Activated CD8-positive, alpha-beta memory T cell treated with anti-CD3 and anti-CD28 coated beads, Interleukin-2, amount 50 U/mL, for 24 hours (primary cell): ENCODE results near the gene PCSK5.

Experiments used
- DNase-seq: peaks from one replicate; pipeline ENCODE4 v3.0.0-alpha.2; 2020; ENCODE audit errors: extremely low read depth

PCSK5 gene

DNA sequence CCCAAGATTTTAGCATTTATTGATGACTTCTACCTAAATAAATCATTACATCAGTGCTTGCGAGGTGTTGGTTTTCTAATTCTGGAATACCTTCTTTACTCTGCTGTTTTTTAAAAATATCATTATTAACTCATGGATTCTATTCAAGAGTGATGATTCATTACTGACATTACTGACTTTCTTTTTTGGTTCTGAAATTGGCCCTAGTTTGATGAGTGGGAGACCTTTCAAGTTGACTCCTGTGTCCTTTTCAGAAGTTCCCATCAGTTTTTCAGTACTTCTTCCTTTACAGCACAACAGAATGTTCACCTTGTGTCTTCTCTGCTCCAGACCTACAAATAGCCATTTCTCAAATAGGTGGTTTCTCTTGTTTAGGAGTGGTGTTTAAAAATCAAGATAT, 114.1 kb downstream of the PCSK5 start:
- no peak for DNase-seq

DNA sequence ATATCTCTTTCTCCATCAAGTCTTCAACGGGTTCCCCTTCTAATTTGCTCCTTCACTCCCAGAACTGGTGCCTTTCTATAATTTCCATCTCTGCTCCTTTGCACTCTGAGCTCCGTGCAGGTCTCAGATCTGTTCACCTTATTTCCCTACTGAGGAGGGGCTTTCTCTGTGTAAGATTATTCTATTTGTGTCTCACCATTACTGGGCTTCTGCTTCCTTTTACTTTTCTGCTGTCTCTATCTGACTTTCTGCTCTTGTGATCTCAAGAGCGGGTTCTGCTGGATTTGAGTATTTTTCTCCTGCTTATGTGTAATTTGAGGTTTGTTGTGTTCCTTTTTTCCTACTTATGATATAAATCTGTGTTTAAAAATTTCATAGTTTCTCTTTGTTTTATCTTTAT, 117.5 kb downstream of the PCSK5 start:
- DNase-seq = no peak

DNA sequence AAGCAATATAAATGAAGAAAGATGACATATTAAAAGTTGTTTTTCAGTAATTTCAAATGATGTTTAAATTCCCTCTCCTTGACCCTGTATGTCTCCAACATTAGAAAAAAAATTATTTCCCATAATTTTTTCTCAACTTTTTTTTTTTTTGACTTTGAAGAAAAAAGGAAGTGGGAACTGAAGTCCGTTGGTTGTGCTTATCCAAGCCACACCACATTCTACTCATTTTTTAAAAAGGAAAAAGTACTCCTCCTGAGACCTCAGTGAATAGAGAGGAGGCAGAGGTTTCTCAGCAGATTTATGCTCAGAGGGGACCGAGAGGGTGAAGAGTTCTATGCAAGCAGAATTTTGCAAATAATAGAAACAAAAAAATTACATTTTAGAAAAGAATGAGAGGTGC, 123.3 kb downstream of the PCSK5 start:
- DNase-seq = no peak

DNA sequence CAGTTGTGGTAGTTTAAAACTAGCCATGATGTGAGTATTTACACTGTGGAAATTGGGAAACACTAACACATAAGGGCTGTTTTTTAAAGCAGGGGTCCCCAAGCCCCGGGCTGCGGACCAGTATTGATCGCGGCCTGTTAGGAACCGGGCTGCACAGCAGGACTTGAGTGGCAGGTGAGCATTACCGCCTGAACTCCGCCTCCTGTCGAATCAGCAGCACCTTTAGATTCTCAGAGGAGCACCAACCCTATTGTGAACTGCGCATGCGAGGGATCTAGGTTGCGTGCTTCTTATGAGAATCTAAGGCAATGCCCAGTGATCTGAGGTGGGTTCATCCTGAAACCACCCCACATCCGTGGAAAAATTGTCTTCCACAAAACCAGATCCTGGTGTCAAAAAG, 127.8 kb downstream of the PCSK5 start:
- DNase-seq = no peak

DNA sequence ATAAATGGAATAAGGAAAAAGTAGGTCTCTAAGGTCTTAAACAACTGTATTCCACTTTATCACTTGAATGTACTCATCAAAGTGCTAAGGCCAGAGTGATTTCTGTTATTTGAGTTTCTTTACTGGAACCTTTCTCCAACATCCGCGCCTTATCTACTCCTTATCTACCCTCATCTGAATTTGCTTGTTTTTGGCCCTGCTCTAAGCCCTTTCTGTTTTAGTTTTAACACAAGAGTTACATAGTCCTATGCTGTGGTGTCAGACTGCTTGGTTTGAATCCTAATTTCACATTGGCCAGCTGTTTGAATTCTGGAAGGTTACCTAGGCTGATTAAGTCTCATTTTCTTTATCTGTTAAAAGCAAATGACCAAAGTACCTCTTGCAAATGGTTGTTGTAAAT, 128.3 kb downstream of the PCSK5 start:
- DNase-seq = no peak

DNA sequence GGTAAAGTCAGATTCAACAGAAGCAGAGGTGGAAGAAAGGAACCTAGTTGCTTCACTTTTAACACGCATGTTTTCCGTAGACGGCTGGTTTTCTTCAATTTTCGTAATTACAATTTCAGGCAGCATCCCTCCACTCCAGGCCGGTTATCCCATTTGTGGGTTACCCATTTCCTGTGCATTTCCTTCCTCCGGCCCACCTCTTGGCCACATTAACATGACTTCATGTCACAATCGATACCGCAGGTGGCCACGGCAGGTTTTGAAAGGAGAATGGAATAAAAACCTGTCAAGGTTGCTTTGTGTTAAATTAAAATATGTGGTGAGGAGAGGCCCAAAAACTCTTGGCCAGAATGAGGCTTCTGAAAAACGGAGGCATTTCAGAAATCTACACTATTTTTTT, 130.2 kb downstream of the PCSK5 start:
- DNase-seq = no peak

DNA sequence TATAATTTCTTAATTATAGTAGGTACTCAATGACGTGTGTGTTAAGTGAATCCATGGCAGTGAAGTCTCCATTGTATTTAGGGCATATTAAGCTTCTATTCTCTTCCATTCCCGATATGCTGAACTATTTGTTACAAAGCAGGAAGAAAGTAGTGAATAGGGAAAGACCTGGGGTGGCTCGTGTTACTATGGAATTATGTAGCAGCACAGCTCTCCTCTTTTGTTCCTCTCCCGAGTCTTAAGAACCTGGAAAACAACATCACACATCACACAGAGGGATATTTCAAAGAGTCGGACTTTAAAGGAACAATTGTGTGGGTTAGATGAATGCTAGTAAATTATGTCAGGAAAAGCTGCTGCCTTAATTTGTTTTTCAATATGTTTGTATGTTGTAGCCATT, 131.8 kb downstream of the PCSK5 start:
- no peak for DNase-seq

DNA sequence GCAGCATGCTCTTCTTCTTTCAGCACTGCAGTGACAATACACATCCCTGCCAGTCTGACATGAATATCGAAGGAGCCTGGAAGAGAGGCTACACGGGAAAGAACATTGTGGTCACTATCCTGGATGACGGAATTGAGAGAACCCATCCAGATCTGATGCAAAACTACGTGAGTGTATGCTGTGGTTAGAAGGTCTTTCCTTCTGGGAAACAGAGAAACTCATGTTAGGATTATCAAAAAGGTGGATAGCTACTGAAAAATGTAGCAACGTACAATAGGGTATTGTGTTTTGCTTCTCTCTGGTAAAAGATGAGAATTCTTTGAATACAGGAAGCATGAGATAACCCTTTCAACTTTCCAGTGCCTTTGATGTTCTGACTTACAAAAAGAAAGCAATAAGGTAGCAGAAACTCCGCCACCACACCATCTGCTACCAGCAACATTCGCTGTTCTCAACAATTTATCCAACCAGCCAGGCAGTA, 133.3 kb downstream of the PCSK5 start:
- DNase-seq = no peak

DNA sequence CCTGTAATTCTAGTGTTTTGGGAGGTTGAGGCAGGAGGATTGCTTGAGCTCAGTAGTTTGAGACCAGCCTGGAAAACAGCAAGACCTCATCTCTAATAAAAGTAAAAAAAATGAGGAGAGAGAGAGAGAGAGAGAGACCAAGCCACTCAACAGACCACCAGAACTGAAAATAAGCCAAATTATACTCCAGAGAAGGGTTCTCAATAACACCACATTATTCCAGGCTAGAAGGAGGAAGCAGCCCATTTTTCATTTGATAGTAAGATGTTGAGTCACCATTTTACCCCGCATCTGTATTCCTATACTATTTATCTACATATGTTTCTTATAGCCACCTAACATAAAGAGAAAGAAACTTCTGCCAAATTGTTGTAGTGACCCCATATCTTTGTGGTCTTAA, 134.8 kb downstream of the PCSK5 start:
- DNase-seq = no peak

DNA sequence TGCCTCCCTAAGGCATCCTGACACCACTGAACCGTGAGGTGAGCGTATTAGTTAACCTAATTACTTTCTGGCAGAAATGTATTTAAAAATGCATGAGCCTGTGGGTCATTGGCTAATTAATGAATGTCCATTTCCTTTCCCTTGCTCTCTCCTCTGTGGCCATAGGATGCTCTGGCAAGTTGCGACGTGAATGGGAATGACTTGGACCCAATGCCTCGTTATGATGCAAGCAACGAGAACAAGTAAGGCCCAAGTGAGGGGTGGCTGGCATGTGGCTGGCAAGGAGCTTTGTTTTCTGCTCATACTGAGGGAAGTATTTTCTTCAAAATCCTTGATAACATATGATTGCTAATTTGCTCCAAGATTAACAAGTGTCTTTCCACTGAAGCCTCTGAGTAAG, 136.3 kb downstream of the PCSK5 start:
- DNase-seq = no peak

DNA sequence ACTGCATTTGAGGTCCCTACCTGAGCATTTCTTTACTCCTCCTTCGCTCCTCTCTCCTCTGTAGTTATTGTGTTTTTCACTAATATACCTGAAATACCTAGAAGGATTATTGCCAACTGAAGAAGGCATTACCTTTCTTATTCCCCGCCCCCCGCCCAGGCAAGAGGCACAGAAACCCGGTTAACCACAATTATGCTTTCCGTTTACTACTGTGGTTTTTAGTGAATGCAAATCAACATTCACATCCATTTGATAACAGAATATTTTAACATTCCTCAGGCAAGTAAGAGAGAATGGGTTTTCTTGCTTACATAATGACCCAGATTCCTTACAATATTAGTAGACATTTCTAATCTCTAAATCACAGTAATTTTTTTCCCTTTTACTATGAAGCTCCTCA, 136.9 kb downstream of the PCSK5 start:
- no peak for DNase-seq

DNA sequence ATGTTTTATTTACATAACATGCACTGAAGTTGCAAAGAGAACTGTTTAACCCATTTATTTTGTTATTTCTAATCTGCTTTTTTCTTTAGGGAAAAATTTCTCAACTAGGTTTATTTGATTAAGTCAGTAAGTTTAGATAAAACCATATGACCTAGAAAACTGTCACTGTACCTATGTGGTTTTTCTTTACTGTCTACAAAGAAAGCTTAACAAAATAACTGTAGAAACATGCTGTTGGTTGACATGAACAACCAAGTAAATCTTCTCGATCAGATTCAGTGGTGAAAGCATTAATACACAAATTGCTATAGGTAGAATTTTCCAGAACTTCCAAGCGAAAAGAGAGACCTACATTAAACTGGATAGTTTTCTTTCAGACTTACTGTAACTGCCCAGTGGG, 137.4 kb downstream of the PCSK5 start:
- DNase-seq = no peak

DNA sequence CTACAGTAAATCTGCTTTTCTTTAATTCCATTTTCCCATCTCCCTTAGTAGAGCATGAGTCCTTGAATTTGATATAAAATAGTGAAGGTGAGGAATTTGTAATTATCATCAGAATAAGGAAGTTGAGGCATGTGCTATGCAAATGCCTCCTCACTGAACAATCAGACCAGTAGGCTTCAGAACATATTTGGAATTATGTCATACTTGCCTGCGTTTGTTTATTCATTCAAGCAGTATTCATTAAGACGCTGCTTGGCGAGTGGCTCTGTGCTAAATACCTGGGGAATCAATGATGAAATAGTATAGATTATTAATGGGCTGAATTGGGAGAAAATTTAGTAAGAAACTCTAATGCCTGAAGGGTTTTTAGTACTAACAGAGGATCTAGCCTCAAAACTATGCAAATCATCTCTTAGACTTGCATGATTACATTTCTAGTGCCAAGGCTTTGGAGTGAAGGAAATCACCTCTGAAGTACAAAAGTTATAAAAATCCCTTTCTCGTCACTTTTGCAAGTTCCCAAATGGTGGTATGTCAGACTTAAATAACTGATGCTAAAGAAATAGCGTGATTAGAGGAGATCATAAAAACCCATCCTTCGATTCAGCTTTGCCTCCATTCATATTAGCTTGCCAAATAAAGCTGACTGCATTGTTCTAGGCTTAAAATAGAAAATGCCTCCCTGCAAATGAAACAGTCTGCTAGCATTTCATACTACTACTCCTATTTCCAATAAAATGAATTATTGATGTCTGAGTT, 141.7 kb downstream of the PCSK5 start:
- DNase-seq = no peak

DNA sequence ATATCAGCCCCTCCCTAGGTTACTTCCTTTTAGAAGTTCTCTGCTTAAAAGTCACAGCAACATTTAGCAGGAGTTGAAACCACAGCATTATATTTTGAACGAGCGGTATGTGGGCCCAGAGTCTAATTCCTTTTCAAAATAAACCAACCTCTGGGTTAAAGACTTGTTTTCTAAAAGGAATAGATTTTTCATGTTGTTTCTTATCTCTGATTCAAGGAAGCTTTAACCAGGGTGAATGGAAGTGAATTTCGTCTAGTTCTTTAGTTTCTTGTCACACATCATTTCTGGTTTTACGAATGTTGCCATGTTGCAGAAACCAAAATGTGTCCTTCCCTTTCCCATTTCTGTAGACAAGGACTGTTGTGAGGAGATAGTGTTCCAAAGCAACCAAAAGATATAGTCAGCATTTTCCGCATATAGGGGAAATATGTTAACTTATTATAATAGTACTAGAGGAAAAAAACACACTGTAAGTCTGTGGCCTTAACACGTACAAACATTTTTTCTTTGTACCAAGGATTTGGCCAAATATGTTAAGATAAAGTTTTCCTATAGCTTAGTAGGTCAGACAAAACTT, 142.4 kb downstream of the PCSK5 start:
- DNase-seq = no peak

DNA sequence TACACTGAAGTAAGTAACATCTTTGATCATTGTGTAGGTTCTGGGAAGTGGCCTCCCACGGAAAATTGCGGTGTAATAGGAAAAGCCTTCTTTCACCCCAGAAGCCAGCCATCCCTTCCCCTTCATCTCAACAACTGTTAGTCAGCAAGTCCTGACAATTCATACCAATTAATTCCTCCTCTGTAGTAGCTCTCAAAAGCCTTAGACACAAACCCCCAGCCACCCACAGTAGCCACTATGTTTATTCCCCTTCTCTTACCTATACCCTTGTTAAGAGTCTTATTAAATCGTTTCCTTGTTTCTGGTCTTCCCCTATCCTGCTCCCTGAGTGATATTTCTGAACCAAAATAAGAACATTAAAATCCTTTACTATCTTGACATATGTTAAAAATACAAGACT, 143.6 kb downstream of the PCSK5 start:
- DNase-seq = no peak

DNA sequence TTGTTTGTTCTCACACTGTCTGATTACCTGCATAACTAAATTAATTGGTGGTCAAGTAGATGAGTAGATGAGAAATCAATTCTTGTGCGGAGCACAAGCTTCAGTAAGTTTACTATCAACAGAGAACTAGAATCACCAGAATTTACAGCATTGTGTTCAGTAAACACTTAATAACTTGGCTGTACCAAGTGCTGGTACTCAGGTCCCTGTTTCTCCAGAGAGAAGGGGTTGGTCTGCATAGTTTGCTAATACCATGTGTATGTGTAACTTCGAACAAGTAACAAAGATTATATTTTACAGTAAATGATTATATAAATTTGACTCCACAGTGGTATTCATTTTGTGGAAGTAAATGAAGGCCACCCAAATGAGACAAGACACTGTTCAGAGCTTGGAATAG, 146.3 kb downstream of the PCSK5 start:
- DNase-seq = no peak

DNA sequence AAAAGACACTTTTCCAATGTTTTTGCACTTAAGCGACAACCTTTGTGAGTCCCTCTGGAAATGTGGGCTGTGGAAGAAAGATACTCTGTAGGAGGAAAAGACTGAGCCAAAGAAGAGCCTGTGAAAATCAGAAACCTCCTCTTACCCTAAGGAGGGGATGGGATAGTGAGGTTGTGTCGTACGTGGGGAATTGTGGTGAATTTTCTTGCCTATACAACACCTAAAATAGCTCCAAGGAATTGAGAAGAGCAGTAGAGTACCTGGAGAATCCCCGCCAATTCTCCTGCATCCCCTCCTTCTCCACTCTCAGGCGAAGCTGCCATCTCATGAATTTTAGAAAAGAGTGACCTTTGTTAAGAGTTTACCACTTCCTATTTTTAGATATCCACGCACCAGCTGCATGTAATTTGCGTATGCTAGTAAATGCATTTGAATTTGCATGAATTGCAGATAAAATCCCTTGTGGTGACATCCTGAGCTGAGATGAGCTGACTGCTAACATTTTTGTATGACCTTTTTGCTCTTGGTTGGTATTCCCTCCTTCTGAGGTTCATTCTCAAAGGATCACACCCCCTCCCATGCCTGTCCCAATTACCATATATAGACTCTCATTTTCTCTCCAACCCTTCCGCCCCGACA, 147.2 kb downstream of the PCSK5 start:
- no peak for DNase-seq

DNA sequence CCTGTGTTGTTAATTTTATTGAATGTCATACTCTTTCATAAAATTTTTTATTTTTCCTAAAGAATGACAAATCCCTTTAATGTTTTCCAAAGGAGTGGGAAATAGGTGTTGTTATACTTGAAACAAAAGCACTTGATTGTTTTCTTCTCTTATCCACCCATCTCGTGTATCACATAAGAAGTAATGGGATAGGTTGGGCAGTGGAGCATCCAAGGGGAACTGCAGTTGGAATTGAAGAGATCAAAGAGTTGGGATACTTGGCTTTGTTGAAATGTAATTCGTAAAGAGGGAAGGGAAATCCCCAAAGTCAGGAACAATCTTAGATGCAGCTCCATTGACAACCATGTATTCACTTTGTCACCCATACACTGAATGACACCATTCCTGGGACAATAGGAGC, 148.0 kb downstream of the PCSK5 start:
- no peak for DNase-seq

DNA sequence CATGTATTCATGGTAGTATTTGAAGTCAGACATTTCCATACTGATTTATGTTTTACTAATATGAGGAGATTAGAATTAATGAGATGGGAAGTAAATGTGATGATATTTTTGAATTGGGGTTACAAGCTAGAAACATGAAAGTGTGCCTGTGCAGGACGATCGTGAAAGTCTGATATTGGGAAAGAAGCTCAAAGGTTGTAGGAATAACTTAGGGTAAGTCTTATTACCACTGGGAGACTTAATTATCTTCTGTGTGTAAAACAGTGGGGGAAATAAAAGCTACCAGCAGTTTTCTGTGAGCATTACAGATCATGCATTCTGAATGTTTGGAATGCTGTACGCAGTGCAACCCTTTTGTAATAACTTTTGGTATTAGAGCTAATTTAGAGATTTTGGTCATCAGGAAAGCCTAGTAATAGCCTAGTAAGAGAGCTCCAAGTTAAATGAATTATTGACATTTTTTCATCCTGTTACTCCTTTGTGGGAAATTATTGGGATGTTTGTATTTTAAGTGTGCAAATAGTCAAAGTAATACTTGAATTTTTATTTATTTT, 153.9 kb downstream of the PCSK5 start:
- no peak for DNase-seq

DNA sequence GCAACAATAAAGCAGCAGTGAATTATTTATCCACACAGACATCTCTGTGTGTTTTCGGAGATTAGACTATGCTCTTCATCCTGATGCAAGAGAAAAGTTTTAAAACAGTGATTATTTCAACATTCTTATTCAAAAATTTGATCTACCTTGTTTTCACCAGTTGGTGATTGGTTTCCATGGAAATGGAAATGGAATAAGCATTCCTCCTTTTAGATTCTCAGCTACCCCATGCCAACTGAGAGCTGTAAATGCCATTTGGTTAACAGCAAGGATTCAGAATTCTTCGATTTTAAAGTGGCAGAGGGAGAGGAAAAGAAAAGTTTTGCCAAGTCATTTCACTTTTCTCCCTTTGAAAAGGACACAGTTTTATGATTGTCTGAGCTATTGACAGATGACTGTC, 154.7 kb downstream of the PCSK5 start:
- DNase-seq = no peak

DNA sequence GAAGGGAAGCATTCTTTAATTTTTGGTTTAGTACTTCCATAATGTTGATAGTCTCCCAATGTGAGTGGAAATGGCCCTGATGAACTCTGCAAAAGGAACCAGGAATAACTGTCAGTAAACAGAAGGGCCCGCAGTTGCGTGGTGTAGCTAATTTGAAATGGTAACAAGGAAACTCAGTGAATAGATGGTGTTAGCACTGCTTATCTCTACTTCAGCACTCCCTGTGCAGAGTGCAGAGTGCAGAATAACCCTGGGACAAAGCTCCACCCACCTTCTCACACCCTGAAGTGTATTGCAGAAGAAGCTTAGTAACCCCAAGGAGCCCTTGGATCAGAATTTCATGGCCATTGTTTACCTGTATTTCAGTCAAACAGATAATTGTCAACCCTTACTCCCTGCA, 158.9 kb downstream of the PCSK5 start:
- no peak for DNase-seq

DNA sequence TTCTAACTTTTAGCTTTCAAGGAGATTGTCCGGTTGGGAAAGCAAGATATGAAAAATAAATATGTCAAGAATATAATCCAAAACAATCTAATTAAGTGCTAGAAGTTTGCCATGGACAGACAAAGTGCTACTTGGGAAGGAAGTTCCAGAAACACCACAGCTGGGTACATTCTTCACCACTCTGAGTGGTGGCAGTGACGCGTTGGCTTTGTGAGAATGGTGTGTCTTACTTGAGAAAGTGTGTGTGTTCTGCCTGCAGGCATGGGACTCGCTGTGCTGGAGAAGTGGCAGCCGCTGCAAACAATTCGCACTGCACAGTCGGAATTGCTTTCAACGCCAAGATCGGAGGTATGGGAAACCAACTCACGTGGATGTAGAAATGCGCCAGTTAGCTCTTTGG, 177.2 kb downstream of the PCSK5 start:
- no peak for DNase-seq

DNA sequence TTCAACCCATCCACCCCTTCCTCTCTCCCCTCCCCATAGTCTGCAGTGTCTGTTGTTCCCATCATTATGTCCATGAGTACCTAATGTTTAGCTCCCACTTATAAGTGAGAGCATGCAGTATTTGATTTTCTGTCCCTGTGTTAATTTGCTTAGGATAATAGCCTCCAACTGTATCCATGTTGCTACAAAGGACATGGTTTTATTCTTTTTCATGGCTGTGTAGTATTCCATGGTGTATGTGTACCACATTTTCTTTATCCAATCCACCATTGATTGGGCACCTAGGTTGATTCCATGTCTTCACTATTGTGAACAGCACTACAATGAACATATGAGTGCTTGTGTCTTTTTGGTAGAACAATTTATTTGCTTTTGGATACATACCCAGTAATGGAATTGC, 187.1 kb downstream of the PCSK5 start:
- DNase-seq = no peak
